Fibroblast of mammary gland (primary cell): ENCODE measurements around the gene LHPP.

Experiments used
- DNase-seq: peaks from one replicate; pipeline ENCODE4 v3.0.0-alpha.2; 2010; ENCODE audit warnings: low read depth
- H3K4me3 ChIP-seq: 2 replicates; pipeline ENCODE4 v1.5.1; 2011; ENCODE audit warnings: low read depth, mild to moderate bottlenecking, low read length, moderate library complexity; ENCODE audit not compliant: control insufficient read depth
- TF ChIP-seq, protein P1 (sequence below): conservative IDR thresholded peaks from 2 replicates; pipeline ENCODE4 v1.5.1; 2011; ENCODE audit warnings: low read depth, low read length, inconsistent platforms; ENCODE audit not compliant: control insufficient read depth, insufficient read depth

The LHPP gene

GRCh38 chr10:124512600-124512999, 51.0 kb downstream of the LHPP start:
- DNase-seq = no peak
- TF ChIP-seq, protein P1, sequence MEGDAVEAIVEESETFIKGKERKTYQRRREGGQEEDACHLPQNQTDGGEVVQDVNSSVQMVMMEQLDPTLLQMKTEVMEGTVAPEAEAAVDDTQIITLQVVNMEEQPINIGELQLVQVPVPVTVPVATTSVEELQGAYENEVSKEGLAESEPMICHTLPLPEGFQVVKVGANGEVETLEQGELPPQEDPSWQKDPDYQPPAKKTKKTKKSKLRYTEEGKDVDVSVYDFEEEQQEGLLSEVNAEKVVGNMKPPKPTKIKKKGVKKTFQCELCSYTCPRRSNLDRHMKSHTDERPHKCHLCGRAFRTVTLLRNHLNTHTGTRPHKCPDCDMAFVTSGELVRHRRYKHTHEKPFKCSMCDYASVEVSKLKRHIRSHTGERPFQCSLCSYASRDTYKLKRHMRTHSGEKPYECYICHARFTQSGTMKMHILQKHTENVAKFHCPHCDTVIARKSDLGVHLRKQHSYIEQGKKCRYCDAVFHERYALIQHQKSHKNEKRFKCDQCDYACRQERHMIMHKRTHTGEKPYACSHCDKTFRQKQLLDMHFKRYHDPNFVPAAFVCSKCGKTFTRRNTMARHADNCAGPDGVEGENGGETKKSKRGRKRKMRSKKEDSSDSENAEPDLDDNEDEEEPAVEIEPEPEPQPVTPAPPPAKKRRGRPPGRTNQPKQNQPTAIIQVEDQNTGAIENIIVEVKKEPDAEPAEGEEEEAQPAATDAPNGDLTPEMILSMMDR = no peak
- no peak overlapping the region for H3K4me3 ChIP-seq

DNA sequence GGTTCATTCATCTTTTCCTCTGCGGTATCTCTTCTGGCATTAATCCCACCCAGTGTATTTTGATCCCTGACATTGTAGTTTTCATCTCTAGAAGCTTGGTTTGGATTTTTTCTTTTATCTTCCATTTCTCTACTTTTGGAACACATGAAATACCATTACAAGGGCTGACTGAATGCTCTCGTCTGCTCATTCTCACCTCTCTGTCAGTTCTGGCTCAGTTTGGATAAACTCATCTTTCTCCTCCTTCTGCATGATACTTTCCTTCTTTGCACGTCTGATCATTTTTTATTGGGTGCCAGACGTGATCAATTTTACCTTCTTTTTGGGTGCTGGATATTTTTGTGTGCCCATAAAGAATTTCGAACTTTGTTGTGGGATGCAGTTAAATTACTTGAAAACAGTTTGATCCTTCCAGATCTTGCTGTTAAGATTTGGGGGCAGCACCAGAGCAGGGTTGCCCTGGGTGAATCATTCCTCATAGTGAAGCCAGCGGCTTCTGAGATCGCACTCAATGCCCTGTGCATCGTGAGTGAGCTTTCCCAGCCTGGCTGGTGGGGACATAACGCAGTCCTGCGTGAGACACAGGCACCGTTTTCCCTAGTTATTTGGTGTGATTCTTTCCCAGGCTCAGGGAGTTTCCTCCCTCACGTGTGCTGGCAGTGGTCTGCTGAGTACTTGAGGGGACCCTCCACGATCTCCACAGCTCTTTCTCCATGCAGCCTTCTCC, 53.8 kb downstream of the LHPP start:
- no peak for DNase-seq
- no peak overlapping the region for H3K4me3 ChIP-seq
- TF ChIP-seq, protein P1 = no peak

DNA sequence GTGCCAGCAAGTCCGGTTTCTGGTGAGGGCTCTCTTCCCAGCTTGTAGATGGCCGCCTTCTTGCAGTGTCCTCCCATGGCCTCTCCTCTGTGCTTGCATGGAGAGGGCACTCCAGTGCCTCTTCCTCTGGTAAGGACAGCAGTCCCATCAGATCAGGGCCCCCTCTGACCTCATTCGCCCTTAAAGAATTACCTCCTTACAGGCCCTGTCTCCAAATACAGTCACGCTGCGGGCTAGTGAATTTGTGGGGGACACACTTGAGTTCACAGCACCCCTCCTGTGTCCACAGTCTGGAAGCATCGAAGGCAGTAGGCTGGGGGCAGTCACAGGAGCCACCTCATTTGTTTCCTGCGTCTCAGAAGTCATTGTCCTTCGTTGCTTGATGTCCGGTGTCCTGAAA, 54.6 kb downstream of the LHPP start:
- no peak for DNase-seq
- H3K4me3 ChIP-seq = no peak overlapping the region
- TF ChIP-seq, protein P1 = no peak

- no peak for DNase-seq
- no peak overlapping the region for H3K4me3 ChIP-seq
- TF ChIP-seq, protein P1 = no peak
Measured at GRCh38 chr10:124516746-124517397, 55.2 kb downstream of the LHPP start.

GRCh38 chr10:124517461-124517860, 55.8 kb downstream of the LHPP start:
- TF ChIP-seq, protein P1 = no peak
- DNase-seq = no peak
- no peak overlapping the region for H3K4me3 ChIP-seq

GRCh38 chr10:124517931-124518330, 56.3 kb downstream of the LHPP start:
- H3K4me3 ChIP-seq = no peak overlapping the region
- no peak for DNase-seq
- TF ChIP-seq, protein P1 = no peak
